GM21717 (cell line): ENCODE measurements around the gene NCK2.

ENCODE experiments used
- ATAC-seq: cut with Tn5 transposase; IDR thresholded peaks from one replicate; pipeline ENCODE4 v1.9.1; 2021; ENCODE audit warnings: mild to moderate bottlenecking, moderate library complexity; ENCODE audit not compliant: unreplicated experiment

Gene NCK2

GRCh38 chr2:105910497-105911238 lies 166.0 kb downstream of the NCK2 start:
- no peak for ATAC-seq

- no peak for ATAC-seq
Measured at GRCh38 chr2:105911425-105911824, 166.7 kb downstream of the NCK2 start.

GRCh38 chr2:105912081-105912480 lies 167.4 kb downstream of the NCK2 start:
- no peak for ATAC-seq

GRCh38 chr2:105915005-105915558 lies 170.4 kb downstream of the NCK2 start:
- peak; percentile 67 for ATAC-seq

- ATAC-seq: no peak
Measured at GRCh38 chr2:105917226-105917625, 172.5 kb downstream of the NCK2 start.

- no peak for ATAC-seq
Measured at GRCh38 chr2:105917688-105918087, 173.0 kb downstream of the NCK2 start.

GRCh38 chr2:105919191-105919811 lies 174.6 kb downstream of the NCK2 start:
- ATAC-seq: no peak

GRCh38 chr2:105919826-105920225 lies 175.1 kb downstream of the NCK2 start:
- ATAC-seq: no peak

GRCh38 chr2:105924271-105924670 lies 179.6 kb downstream of the NCK2 start:
- no peak for ATAC-seq

- ATAC-seq: no peak
Measured at GRCh38 chr2:105924932-105925331, 180.2 kb downstream of the NCK2 start.

- ATAC-seq: no peak
Measured at GRCh38 chr2:105925390-105925789, 180.7 kb downstream of the NCK2 start.

GRCh38 chr2:105926960-105927678 lies 182.4 kb downstream of the NCK2 start:
- ATAC-seq: no peak

- no peak for ATAC-seq
Measured at GRCh38 chr2:105928086-105928485, 183.4 kb downstream of the NCK2 start.

- ATAC-seq: no peak
Measured at GRCh38 chr2:105928563-105928962, 183.9 kb downstream of the NCK2 start.

GRCh38 chr2:105929516-105929915 lies 184.8 kb downstream of the NCK2 start:
- ATAC-seq: no peak

- no peak for ATAC-seq
Measured at GRCh38 chr2:105932582-105932981, 187.9 kb downstream of the NCK2 start.

GRCh38 chr2:105933906-105934305 lies 189.2 kb downstream of the NCK2 start:
- ATAC-seq: no peak

GRCh38 chr2:105934467-105934866 lies 189.8 kb downstream of the NCK2 start:
- no peak for ATAC-seq

- ATAC-seq: no peak
Measured at GRCh38 chr2:105935063-105935462, 190.4 kb downstream of the NCK2 start.

GRCh38 chr2:105936954-105937353 lies 192.2 kb downstream of the NCK2 start:
- ATAC-seq: no peak

- no peak for ATAC-seq
Measured at GRCh38 chr2:105937498-105938097, 192.9 kb downstream of the NCK2 start.
